G401.6 (cell line): ENCODE data around the gene SMIM36.
"Not testable (repeated sequence)": the region's sequence is repeated elsewhere in the genome, so short reads cannot be mapped to it uniquely, and the experiment has no call there.

Experiments used
- FAIRE-seq: peaks from 2 replicates; lab custom pipeline; 2012; peaks lifted over from hg19 to GRCh38; lab: Jason Lieb, UNC

SMIM36 gene

GRCh38 chr17:55510986-55511721, at the start of gene SMIM36:
SMIM36 (minus strand) TSS chr17:55511452.
- no peak for FAIRE-seq

- no peak for FAIRE-seq
These were observed 44.5 kb upstream of the SMIM36 start for GRCh38 chr17:55555772-55556171.

- FAIRE-seq = no peak
These were observed 37.9 kb upstream of the SMIM36 start for GRCh38 chr17:55549140-55549539.

- no peak for FAIRE-seq
These were observed 35.9 kb upstream of the SMIM36 start for GRCh38 chr17:55546991-55547664.

GRCh38 chr17:55546481-55546880, 35.2 kb upstream of the SMIM36 start:
- FAIRE-seq = no peak

- no peak for FAIRE-seq
These were observed 34.6 kb upstream of the SMIM36 start for GRCh38 chr17:55545806-55546205.

GRCh38 chr17:55543709-55544108, 32.5 kb upstream of the SMIM36 start:
- FAIRE-seq = no peak

GRCh38 chr17:55540414-55541091, 29.3 kb upstream of the SMIM36 start:
- FAIRE-seq = no peak

- FAIRE-seq = no peak
These were observed 25.0 kb upstream of the SMIM36 start for GRCh38 chr17:55536205-55536604.

- FAIRE-seq = no peak
These were observed 22.4 kb upstream of the SMIM36 start for GRCh38 chr17:55533608-55534007.

- no peak for FAIRE-seq
These were observed 21.4 kb upstream of the SMIM36 start for GRCh38 chr17:55532670-55533069.

GRCh38 chr17:55531053-55531728, 19.9 kb upstream of the SMIM36 start:
- FAIRE-seq = no peak

GRCh38 chr17:55530064-55530463, 18.8 kb upstream of the SMIM36 start:
- FAIRE-seq = no peak

GRCh38 chr17:55527540-55528118, 16.4 kb upstream of the SMIM36 start:
- FAIRE-seq = no peak

- FAIRE-seq = no peak
These were observed 13.4 kb upstream of the SMIM36 start for GRCh38 chr17:55524440-55525220.

- not testable (repeated sequence) for FAIRE-seq
These were observed 11.8 kb upstream of the SMIM36 start for GRCh38 chr17:55523032-55523431.

- no peak for FAIRE-seq
These were observed 9.9 kb upstream of the SMIM36 start for GRCh38 chr17:55521186-55521585.

GRCh38 chr17:55520402-55520801, 9.2 kb upstream of the SMIM36 start:
- FAIRE-seq = no peak

GRCh38 chr17:55518510-55518909, 7.3 kb upstream of the SMIM36 start:
- no peak for FAIRE-seq

- FAIRE-seq = no peak
These were observed 2.8 kb upstream of the SMIM36 start for GRCh38 chr17:55513885-55514590.

- not testable (repeated sequence) for FAIRE-seq
These were observed 3.6 kb downstream of the SMIM36 start for GRCh38 chr17:55507669-55508068.
